ENCODE results near the gene ZBTB20.
A peak's percentile ranks its signal among the peaks of the same experiment; 100 is the strongest.
"Not testable (repeated sequence)": the region's sequence is repeated elsewhere in the genome, so short reads cannot be mapped to it uniquely, and the experiment has no call there.

The ZBTB20 gene

DNA sequence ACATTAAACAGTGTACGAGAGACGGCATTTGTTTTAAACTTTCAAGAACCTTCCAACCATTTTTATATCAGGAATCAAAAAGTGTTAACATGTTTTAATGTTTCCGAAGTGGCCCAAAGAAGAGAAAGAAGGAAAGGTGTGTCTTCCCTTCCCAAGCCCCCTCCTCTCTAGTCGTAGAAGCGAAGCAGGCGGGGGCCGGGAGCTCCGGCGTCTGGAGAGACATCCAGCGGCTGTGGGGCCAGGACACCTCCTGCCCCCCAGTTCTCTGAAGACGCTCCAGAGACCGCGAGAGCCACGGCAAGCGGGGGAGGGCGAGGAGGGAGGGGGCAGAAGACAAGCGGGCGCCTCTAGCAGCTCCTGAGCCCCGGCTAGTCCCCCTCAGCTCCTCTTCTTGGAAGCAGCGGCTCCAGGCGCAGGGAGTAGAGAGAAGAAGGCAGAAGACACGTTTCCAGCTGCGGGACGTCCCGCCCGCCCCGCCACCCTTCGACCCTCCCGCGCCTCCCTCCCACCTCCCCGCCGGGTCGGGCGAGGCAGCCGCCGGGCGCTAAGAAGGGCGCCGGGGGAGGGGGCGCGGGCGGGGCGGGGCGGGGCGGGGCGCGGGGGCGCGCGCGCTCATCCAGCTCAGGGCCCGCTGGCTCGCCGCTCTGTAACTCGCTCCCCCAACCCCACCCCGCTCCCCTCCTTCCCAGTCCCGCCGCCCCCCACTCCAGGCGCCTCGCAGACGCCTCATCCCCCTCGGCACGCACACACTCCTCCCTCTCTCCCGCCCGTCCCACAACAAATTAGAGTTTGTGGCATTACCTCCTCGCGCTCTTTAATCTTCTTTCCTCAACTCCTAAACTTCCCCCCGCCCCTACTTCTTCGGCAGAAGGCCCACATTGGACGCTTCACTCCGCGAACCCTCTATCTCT, at the start of gene ZBTB20:
Gene ZBTB20 (minus strand): TSS at position 871 of the 911 bp plus-strand sequence.
- TF ChIP-seq, protein P1, sequence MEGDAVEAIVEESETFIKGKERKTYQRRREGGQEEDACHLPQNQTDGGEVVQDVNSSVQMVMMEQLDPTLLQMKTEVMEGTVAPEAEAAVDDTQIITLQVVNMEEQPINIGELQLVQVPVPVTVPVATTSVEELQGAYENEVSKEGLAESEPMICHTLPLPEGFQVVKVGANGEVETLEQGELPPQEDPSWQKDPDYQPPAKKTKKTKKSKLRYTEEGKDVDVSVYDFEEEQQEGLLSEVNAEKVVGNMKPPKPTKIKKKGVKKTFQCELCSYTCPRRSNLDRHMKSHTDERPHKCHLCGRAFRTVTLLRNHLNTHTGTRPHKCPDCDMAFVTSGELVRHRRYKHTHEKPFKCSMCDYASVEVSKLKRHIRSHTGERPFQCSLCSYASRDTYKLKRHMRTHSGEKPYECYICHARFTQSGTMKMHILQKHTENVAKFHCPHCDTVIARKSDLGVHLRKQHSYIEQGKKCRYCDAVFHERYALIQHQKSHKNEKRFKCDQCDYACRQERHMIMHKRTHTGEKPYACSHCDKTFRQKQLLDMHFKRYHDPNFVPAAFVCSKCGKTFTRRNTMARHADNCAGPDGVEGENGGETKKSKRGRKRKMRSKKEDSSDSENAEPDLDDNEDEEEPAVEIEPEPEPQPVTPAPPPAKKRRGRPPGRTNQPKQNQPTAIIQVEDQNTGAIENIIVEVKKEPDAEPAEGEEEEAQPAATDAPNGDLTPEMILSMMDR (IDR thresholded peaks at IDR 0.05; ENCODE audit: insufficient read depth, low read length, missing control alignments) = no peak

DNA sequence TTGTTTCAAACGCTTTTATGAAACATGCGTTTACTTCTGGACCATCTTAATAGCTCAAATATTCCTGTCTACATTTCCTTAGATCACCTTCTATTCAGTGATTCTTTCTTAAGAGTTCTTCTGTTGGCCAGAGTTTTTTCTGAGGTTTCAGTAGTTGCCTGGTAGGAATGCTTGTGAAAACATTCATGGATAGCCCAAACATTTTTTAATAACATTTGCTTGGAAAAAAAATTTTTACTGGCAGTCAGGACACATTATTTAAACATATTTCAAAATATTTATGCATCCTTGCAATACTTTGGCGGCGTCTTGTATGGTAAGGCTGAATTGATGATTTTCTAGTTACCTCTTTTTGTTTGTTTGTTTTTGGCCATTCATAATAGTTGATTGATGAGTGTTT, 47.4 kb upstream of the ZBTB20 start:
- TF ChIP-seq, protein P1 (IDR thresholded peaks at IDR 0.05; ENCODE audit: insufficient read depth, low read length, missing control alignments) = no peak
- DNase-seq (ENCODE audit: low read depth, low spot score) = peak; percentile 40
- ChIA-PET POLR2A (no interaction called here), CTCF (no interaction called here)
- H3K4me3 ChIP-seq (ENCODE audit: low read depth, low read length) = no peak overlapping the region

More for the DNA sequence above, at the start of gene ZBTB20:
- POLR2A ChIA-PET = interaction anchor here (0.7 to 1.2 kb wide), 6 partner anchors 19 to 763 kb away, joined by 3 to 4 read pairs (median 3); no protein-coding TSS in a partner anchor
- CTCF ChIA-PET = interaction anchor here (0.7 to 1.7 kb wide), 4 partner anchors 11 to 638 kb away, joined by 3 to 4 read pairs (median 3); no protein-coding TSS in a partner anchor
- DNase-seq (ENCODE audit: low read depth, low spot score) = no peak
- H3K4me3 ChIP-seq (ENCODE audit: low read depth, low read length) = peak within 1 kb of the TSS; percentile 78

DNA sequence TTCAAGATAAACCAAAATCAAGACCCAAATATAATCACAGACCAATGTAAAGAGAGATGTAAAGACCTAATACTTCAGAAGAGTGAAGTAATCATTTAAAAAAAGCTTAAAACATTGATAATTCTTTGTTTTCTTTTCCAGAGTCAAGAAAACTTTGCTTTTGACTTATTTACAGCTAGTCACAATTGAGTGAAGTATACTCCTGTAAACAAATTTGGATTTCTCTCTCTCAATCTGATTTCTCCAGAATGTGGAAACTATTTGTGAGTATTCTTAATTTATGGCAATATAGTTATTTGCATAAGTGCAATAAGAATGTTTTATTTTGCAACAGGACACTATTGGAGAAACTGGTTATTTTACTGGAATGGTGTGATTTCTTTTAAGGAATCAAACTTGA, 43.7 kb upstream of the ZBTB20 start:
- DNase-seq (ENCODE audit: low read depth, low spot score) = no peak
- TF ChIP-seq, protein P1 (IDR thresholded peaks at IDR 0.05; ENCODE audit: insufficient read depth, low read length, missing control alignments) = no peak
- POLR2A ChIA-PET = no interaction called here
- H3K4me3 ChIP-seq (ENCODE audit: low read depth, low read length) = no peak overlapping the region
- CTCF ChIA-PET = no interaction called here

DNA sequence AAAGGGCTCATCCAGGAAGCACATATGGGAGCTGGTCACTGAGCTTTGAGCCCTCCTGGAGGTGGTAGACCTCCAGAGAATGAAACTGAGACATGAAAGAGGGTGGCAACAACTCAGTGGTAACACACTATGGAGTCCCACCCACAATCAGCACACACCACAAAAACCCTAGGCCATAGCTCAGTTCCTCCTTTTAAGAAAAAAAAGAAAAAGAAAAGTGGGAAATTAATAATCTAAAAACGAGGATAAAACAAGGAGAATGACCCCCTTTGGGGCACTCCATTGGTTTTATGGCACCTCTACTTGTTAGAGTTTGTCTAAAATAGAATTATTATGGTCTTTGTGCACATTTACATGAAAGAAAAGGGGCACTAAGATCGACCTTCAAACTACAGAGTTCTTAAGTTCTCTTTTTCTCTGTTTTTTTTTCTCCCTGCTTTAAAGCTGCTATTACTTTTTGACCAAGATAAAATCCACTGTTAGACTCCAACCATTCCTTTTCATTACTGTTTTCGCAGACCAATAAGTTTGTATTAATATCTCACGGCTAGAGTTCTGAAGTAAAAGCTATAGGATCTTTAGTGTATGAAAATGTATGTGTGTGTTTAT, 40.2 kb upstream of the ZBTB20 start:
- ChIA-PET CTCF (interaction anchor here (1.6 kb wide), 1 partner anchor 597 kb away, joined by 3 read pairs; no protein-coding TSS in a partner anchor), POLR2A (no interaction called here)
- DNase-seq (ENCODE audit: low read depth, low spot score) = no peak
- TF ChIP-seq, protein P1 (IDR thresholded peaks at IDR 0.05; ENCODE audit: insufficient read depth, low read length, missing control alignments) = no peak
- no peak overlapping the region for H3K4me3 ChIP-seq (ENCODE audit: low read depth, low read length)

DNA sequence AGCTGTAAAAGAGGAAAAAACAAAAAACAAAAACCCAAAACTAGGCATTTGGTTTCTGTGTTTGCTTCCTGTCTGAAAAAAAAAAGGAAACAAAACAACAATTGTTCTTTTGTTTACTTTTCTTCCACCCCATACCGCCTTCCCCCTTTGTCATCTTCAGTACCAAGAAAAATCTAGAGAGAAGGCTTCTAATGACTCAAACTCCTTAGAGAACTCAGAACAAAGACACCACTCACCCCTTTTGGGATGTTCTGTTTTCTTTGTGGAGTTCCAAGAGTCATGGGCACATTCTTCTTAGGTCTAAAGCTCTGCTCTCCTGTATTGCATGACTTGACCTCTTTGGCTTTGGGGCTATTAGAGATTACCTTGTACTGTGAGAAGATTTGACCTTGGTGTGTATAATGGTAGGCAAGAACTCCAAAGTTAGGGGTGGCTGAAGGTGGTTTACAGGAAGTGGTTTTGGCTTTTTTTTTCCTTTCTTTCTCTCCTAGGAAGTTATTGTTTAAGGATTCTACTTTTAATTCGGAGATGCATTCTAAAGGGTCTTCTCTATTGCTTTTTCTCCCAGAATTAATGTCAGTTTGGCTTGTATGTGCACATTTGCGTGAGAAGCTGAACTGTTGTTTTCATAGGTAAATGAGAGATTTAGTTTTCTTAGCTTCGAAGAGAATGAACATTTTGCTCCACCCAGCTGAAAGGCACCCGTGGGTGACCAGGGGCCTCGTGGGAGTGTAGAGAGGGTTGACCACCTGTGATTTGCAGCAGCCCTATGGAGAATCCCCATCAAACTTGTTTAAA, 39.5 kb upstream of the ZBTB20 start:
- TF ChIP-seq, protein P1 (IDR thresholded peaks at IDR 0.05; ENCODE audit: insufficient read depth, low read length, missing control alignments) = no peak
- no peak for DNase-seq (ENCODE audit: low read depth, low spot score)
- H3K4me3 ChIP-seq (ENCODE audit: low read depth, low read length) = no peak overlapping the region
- POLR2A ChIA-PET = no interaction called here
- CTCF ChIA-PET = interaction anchor here (1.0 to 1.6 kb wide), 2 partner anchors 13 to 598 kb away, joined by 3 read pairs; no protein-coding TSS in a partner anchor

DNA sequence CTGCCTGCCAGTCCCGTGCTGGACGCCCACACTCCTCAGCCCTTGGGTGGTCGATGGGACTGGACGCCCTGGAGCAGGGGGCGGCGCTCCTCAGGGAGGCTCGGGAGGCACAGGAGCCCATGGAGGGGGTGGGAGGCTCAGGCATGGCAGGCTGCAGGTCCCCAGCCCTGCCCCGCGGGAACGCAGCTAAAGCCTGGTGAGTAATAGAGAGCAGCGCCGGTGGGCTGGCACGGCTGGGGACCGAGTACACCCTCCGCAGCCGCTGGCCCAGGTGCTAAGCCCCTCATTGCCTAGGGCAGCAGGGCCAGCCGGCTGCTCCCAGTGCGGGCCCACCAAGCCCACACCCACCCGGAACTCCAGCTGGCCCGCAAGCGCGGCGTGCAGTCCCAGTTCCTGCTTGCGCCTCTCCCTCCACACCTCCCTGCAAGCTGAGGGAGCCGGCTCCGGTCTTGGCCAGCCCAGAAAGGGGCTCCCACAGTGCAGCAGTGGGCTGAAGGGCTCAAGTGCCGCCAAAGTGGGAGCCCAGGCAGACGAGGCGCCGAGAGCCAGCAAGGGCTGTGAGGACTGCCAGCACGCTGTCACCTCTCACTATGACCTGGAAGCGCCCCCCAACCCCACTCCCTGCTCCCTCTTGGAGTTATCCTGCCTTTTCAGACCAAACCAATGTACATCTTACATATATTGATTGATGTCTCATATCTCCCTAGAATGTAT, 37.9 kb upstream of the ZBTB20 start:
- CTCF ChIA-PET = interaction anchor here (1.0 kb wide), 1 partner anchor 12 kb away, joined by 3 read pairs; no protein-coding TSS in a partner anchor
- H3K4me3 ChIP-seq (ENCODE audit: low read depth, low read length); DNase-seq (ENCODE audit: low read depth, low spot score); POLR2A ChIA-PET: not testable (repeated sequence)

DNA sequence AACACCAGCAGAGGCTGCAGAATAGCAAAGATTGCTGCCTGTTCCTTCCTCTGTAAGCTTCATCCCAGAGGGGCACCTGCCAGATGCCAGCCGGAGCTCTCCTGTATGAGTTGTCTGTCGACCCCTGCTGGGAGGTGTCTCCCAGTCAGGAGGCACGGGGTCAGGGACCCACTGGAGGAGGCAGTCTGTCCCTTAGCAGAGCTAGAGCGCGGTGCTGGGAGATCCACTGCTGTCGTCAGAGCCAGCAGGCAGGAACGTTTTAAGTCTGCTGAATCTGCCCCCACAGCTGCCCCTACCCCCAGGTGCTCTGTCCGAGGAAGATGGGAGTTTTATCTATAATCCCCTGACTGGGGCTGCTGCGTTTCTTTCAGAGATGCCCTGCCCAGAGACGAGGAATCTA, 31.8 kb upstream of the ZBTB20 start:
- POLR2A ChIA-PET; CTCF ChIA-PET; H3K4me3 ChIP-seq (ENCODE audit: low read depth, low read length); DNase-seq (ENCODE audit: low read depth, low spot score): not testable (repeated sequence)

Measured in AG04449 (cell line).